GM12878 (cell line): ENCODE data around the gene GLIPR1L1.

ENCODE experiments used
- BCL11A ChIP-seq: IDR thresholded peaks from 2 replicates; pipeline ENCODE4 v1.6.1; 2011; ENCODE audit warnings: low read depth, low read length
- CHD2 ChIP-seq: IDR thresholded peaks from 2 replicates; pipeline ENCODE4 v1.6.1; 2011; ENCODE audit warnings: low read depth, low read length, improper control_type of control experiment, borderline replicate concordance
- CTCF ChIP-seq, 3 experiments: IDR thresholded peaks in 2 of 3; conservative IDR thresholded peaks in 1 of 3; 2 replicates each; pipeline ENCODE4 v1.5.1; 2011; ENCODE audit warnings: low read depth in 3 of 3, low read length in 3 of 3, mild to moderate bottlenecking in 3 of 3, control low read depth in 2 of 3, moderate library complexity in 2 of 3, inconsistent platforms in 1 of 3, mixed read lengths in 1 of 3; ENCODE audit not compliant: control insufficient read depth in 2 of 3, insufficient read depth in 1 of 3; ENCODE audit errors: extremely low read depth in 1 of 3
- EP300 ChIP-seq, 2 experiments: fragments of 150-350 bp in 1 of 2; IDR thresholded peaks; 2 replicates each; pipeline ENCODE4 v1.6.1; 2011 to 2012; ENCODE audit warnings: low read depth in 2 of 2, low read length in 2 of 2, borderline replicate concordance in 1 of 2, improper control_type of control experiment in 1 of 2, inconsistent platforms in 1 of 2; ENCODE audit not compliant: control insufficient read depth in 1 of 2
- IRF5 ChIP-seq: fragments of 450-650 bp; IDR thresholded peaks from 2 replicates; pipeline ENCODE4 v1.6.1; 2017; ENCODE audit warnings: borderline replicate concordance
- MAX ChIP-seq: IDR thresholded peaks from 2 replicates; pipeline ENCODE4 v1.6.1; 2012; ENCODE audit warnings: low read depth, low read length, improper control_type of control experiment
- MXI1 ChIP-seq: fragments of 150-350 bp; IDR thresholded peaks from 2 replicates; pipeline ENCODE4 v1.6.1; 2011; ENCODE audit warnings: low read depth, mild to moderate bottlenecking, inconsistent platforms, low read length, improper control_type of control experiment
- TAF1 ChIP-seq: IDR thresholded peaks from 2 replicates; pipeline ENCODE4 v1.6.1; 2011; ENCODE audit warnings: mild to moderate bottlenecking, low read depth, low read length, borderline replicate concordance
- TARDBP ChIP-seq: IDR thresholded peaks from 2 replicates; pipeline ENCODE4 v1.6.1; 2016; ENCODE audit warnings: borderline replicate concordance
- ZBED1 ChIP-seq: IDR thresholded peaks from 2 replicates; pipeline ENCODE4 v1.6.1; 2016; ENCODE audit warnings: borderline replicate concordance
- ZNF24 ChIP-seq: fragments of 450-650 bp; IDR thresholded peaks from 2 replicates; pipeline ENCODE4 v1.6.1; 2017; ENCODE audit warnings: antibody characterized with exemption, mild to moderate bottlenecking
- ZNF274 ChIP-seq: IDR thresholded peaks from one replicate; pipeline ENCODE4 v1.8.0; 2011; ENCODE audit not compliant: insufficient read length, insufficient read depth
- TF ChIP-seq, protein P1 (sequence below): fragments of 450-650 bp; IDR thresholded peaks from 2 replicates; pipeline ENCODE4 v1.6.1; 2018; ENCODE audit warnings: mild to moderate bottlenecking, low read depth, moderate library complexity; ENCODE audit not compliant: partially characterized antibody
- TF ChIP-seq, protein P2 (sequence below): fragments of 450-650 bp; IDR thresholded peaks from 2 replicates; pipeline ENCODE4 v1.6.1; 2017; ENCODE audit warnings: mild to moderate bottlenecking

- TF ChIP-seq ZNF274 (no peak), TAF1 (no peak), CTCF (IDR thresholded peaks at IDR 0.05 in 2 of 3, conservative IDR thresholded peaks at IDR 0.05 in 1 of 3; ENCODE audit: control insufficient read depth in 2 of 3, extremely low read depth in 1 of 3, insufficient read depth in 1 of 3, low read depth in 3 of 3, low read length in 3 of 3) (no peak), IRF5 (no peak), MXI1 (no peak), TARDBP (no peak), EP300 (IDR thresholded peaks at IDR 0.05; ENCODE audit: borderline replicate concordance in 1 of 2, control insufficient read depth in 1 of 2, low read depth in 2 of 2, low read length in 2 of 2) (no peak), ZNF24 (no peak), CHD2 (no peak), ZBED1 (no peak), BCL11A (no peak), MAX (no peak)
- TF ChIP-seq, protein P1, sequence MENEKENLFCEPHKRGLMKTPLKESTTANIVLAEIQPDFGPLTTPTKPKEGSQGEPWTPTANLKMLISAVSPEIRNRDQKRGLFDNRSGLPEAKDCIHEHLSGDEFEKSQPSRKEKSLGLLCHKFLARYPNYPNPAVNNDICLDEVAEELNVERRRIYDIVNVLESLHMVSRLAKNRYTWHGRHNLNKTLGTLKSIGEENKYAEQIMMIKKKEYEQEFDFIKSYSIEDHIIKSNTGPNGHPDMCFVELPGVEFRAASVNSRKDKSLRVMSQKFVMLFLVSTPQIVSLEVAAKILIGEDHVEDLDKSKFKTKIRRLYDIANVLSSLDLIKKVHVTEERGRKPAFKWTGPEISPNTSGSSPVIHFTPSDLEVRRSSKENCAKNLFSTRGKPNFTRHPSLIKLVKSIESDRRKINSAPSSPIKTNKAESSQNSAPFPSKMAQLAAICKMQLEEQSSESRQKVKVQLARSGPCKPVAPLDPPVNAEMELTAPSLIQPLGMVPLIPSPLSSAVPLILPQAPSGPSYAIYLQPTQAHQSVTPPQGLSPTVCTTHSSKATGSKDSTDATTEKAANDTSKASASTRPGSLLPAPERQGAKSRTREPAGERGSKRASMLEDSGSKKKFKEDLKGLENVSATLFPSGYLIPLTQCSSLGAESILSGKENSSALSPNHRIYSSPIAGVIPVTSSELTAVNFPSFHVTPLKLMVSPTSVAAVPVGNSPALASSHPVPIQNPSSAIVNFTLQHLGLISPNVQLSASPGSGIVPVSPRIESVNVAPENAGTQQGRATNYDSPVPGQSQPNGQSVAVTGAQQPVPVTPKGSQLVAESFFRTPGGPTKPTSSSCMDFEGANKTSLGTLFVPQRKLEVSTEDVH = no peak
- TF ChIP-seq, protein P2, sequence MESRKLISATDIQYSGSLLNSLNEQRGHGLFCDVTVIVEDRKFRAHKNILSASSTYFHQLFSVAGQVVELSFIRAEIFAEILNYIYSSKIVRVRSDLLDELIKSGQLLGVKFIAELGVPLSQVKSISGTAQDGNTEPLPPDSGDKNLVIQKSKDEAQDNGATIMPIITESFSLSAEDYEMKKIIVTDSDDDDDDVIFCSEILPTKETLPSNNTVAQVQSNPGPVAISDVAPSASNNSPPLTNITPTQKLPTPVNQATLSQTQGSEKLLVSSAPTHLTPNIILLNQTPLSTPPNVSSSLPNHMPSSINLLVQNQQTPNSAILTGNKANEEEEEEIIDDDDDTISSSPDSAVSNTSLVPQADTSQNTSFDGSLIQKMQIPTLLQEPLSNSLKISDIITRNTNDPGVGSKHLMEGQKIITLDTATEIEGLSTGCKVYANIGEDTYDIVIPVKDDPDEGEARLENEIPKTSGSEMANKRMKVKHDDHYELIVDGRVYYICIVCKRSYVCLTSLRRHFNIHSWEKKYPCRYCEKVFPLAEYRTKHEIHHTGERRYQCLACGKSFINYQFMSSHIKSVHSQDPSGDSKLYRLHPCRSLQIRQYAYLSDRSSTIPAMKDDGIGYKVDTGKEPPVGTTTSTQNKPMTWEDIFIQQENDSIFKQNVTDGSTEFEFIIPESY = no peak
These were observed 10.8 kb upstream of the GLIPR1L1 start for GRCh38 chr12:75323663-75324062.
